GM19025 (cell line): ENCODE data around the gene ZNF575.
"Not testable (repeated sequence)": the region's sequence is repeated elsewhere in the genome, so short reads cannot be mapped to it uniquely, and the experiment has no call there.

Experiments
- ATAC-seq: cut with Tn5 transposase; IDR thresholded peaks from one replicate; pipeline ENCODE4 v1.9.1; 2021; ENCODE audit warnings: mild to moderate bottlenecking, low read depth, moderate library complexity; ENCODE audit not compliant: unreplicated experiment

Gene ZNF575

GRCh38 chr19:43507880-43508279 lies 25.1 kb upstream of the ZNF575 start:
- no peak for ATAC-seq

DNA sequence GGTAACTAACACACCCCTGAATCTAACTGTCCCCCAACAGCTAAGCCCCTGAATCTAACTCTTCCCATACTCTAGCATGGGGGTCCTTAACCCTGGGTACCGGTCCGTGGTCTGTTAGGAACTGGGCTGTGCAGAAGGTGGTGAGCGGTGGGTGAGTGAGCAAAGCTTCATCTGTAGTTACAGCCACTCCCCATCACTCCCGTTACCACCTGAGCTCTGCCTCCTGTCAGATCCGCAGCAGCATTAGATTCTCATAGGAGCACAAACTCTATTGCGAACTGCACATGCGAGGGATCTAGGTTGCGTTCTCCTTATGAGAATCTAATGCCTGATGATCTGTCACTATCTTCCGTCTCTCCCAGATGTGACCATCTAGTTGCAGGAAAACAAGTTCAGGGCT lies 22.3 kb upstream of the ZNF575 start:
- no peak for ATAC-seq

GRCh38 chr19:43511324-43511723 lies 21.7 kb upstream of the ZNF575 start:
- ATAC-seq, result no peak

- ATAC-seq, result not testable (repeated sequence)
Measured at GRCh38 chr19:43512399-43512798, 20.6 kb upstream of the ZNF575 start.

DNA sequence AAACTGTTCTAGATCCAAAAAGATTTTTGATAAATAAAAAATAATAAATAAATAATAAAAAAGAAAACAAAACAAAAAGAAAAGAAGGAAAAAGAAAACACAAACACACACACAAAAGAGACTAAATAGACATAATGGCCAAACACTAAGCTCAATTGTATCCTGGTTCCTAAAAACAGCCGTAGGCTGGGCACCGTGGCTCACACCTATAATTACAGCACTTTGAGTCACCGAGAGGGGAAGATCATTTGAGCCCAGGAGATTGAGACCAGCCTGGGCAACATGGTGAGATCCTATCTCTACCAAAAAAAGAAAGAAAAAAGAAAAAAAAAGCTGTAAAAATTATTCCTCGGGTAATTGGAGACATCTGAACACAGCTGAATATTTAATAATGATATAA lies 14.9 kb upstream of the ZNF575 start:
- ATAC-seq, result no peak

- no peak for ATAC-seq
Measured at GRCh38 chr19:43519436-43520088, 13.4 kb upstream of the ZNF575 start.

- ATAC-seq, result no peak
Measured at GRCh38 chr19:43522929-43523328, 10.1 kb upstream of the ZNF575 start.

GRCh38 chr19:43523696-43524095 lies 9.3 kb upstream of the ZNF575 start:
- ATAC-seq, result not testable (repeated sequence)

- ATAC-seq, result no peak
Measured at GRCh38 chr19:43524922-43525835, 7.8 kb upstream of the ZNF575 start.

DNA sequence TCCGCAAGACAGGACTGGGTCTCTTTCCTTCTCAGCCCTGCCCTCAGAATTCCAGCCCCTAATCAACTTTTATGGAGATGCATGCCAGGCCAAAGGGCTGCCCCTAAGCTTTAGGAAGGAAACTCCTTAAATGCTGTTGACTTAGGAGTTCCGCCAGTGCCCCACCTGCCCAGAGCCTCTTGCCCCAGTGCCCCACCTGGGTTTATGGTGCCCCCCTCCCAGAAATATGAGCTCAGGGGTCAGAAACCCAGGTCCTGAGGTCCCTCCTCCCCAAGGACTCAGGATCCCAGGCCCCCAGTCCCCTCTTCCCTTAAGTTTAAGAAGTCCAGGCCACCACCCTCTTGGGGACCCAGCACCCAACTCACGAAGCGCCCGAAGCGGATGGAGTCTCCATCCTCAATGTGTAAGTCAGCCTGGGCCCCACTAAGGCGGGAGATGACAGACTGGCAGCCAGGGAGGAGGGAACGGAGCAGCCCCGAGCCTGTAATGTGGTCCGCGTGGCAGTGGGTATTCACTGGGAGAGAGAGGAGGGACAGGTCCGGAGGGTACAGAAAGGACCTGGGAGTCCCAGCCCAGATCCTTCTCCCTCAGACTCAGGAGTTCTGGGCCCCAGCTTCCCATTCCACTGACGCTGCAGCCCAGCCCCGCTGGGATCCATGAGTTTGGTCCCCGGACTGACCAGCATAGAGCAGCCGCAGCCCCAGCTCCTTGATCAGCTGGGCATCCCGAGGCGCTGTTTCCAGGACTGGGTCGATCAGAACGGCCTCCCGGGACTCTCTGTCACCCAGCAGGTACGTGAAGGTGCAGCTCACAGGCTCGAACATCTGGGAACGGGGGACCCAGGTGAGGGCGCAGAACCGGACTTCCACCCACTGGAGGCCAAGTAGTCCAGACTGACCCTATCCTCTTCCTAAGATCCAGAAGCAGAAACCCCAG lies 6.9 kb upstream of the ZNF575 start:
- ATAC-seq, result no peak

GRCh38 chr19:43526884-43527859 lies 5.8 kb upstream of the ZNF575 start, which contains the start of gene ETHE1:
ETHE1 (minus strand) TSS chr19:43527201; CDS start chr19:43527177, 24 bp downstream.
- peak; percentile 85 for ATAC-seq

DNA sequence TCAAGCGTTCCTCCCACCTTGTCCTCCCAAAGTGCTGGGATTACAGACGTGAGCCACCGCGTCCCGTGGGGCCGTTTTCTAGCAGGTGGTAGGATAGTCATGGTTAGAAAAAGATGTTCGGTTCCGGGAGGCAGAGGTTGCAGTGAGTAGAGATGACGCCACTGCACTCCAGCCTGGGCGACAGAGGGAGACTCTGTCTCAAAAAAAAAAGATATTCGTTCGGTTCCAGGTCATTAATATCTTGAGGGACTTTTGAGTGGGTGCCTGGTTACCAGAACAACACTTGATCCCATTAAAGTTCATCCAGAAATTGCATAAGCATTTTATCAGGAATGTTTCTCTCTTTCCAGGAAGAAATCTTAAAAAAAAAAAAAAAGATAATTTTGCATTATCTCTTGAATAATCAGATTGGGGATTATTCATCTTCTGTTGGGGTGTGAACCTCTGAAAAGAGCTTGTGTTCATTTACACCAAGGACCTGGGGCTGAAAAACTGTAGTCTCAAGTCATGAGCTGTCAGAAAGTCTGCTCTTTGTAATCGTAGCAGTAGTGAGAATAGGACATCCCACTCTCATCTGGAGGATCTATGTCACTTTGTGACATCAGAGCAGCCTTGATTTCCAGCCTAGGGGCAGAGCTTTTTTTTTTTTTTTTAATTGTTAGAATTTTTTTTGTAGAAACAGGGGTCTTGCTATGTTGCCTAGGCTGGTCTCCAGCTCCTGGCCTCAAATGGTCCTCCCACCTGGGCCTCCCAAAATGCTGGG lies 4.9 kb upstream of the ZNF575 start:
- no peak for ATAC-seq

GRCh38 chr19:43532571-43532961 lies 422 bp upstream of the ZNF575 start:
- ATAC-seq, result peak; percentile 16

- no peak for ATAC-seq
Measured at GRCh38 chr19:43533546-43534304, 737 bp downstream of the ZNF575 start.

DNA sequence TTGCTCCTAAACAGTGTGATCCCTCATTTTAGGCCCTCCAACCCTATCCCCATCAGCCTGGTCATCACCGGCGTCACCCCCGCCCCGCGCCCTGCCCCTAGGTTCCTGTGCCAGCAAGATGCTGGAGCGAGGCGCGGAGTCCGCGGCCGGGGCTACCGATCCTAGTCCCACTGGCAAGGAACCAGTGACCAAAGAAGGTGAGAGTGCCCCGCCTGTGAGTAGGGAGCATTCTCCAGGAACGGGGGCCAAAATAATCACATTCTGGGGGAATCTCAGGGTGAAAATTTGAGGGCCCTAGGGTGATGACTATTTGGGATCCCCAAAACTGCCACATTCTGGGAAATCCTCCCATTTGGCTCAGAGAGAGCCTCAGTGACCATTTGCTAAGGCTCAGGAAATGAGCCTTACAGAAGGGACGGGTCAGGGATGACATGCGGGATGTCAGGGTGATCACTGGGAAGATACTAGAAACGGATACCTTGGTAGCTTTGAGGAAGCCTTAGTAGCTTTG lies 1.4 kb downstream of the ZNF575 start:
- ATAC-seq, result no peak

DNA sequence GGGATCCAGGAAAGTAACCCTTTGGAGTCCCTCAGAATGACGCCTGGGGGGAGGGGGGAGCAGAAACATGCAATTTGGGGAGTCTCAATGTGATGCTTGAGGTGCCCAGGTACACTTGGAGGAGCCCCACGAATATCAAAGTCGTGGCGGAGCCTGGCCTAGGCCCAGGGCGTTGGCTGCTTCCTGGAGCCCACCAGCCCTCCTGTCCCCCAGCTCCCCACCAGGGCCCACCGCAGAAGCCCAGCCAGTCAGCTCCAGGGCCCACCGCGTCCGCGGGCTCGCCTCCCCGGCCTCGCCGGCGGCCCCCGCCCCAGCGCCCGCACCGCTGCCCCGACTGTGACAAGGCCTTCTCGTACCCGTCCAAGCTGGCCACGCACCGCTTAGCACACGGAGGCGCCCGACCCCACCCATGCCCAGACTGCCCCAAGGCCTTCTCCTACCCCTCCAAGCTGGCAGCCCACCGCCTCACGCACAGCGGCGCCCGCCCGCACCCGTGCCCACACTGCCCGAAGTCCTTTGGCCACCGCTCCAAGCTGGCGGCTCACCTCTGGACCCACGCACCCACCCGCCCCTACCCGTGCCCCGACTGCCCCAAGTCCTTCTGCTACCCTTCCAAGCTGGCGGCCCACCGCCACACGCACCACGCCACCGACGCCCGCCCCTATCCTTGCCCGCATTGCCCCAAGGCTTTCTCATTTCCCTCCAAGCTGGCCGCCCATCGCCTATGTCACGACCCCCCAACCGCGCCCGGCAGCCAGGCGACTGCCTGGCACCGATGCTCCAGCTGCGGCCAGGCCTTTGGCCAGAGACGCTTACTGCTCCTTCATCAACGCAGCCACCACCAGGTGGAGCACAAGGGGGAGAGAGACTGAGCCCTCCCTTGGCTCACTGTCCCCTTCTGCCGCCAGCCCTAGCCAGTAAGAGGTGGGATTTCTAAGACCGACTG lies 2.1 kb downstream of the ZNF575 start:
- no peak for ATAC-seq

DNA sequence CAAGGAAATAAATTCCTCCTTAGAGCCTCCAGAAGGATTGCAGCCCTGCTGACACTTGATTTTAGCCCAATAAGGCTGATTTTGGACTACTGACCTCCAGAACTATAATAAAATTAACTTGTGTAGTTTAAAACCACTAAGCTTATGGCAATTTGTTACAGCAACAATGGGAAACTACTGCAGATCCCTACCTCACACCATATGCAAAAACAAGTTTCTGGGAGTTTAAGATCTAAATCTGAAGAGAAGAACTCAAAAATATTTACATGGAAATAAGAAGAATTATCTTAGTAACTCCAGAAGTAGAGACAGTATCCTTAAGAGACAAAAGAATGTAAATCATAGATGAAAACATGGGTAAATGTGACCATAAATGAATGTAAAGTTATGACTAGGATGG lies 5.9 kb downstream of the ZNF575 start:
- ATAC-seq, result no peak
